DMS53 (cell line): ENCODE measurements around the gene VAV2.

Source experiments
- DNase-seq: peaks from one replicate; lab custom pipeline; 2025; lab: John Stamatoyannopoulos, UW

The VAV2 gene

DNA sequence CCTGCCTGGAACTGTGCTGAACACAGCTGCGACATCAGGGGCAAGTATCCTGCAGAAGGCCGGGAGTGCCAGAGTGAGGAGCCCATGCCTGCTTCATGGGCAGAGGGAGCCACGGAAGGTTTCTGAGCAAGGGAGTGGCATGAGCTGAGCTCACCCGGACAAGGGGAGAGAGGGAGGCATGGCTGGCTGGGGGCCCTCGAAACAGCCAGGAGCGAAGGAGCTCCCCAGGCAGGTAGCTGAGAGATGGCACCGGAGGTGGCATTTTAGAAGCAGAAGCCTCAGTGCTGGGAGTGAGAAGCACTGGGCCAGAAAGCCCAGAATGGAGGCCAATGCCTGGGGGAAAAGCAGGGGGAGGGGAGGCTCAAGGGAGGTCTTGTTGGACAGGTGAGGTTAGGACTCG lies 197.1 kb downstream of the VAV2 start:
- DNase-seq: no peak

DNA sequence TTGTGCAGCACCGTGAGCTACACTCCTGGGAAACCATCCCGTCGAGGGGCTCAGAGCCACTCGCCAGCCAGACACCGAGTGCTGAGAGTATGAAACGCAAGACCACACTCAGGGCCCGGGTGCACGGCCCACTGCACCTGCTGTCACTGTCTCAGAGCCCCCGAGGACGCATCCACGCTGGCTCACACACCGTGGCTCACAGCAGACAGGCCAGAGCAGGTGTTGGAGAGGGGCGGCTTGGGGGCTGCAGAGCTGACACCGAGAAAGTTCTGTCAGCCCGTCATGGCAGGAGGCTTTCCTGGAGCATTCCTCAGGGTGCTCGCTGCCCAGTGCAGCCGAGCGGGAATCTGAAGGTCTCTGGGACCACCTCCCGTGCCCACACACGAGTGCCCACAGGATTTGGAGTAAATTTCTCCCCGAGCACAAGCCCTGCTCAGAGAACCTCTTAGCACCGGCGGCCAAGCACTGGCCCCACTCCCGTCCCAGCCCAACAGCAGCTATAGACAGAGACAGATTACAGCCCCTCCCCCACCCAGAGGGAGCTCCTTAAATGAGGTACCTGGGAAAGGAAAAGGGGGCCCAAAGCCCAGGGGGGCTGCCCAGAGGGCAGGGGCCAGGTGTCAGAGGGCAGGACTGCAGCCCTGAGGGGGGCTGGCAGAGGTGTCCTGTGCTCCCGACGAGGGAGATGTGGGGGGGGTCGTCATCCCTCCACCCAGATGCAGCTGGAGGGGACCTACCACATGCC lies 197.9 kb downstream of the VAV2 start:
- no peak for DNase-seq

- DNase-seq: no peak
Measured at GRCh38 chr9:133793471-133793870, 198.7 kb downstream of the VAV2 start.

GRCh38 chr9:133792721-133793470 lies 199.2 kb downstream of the VAV2 start:
- DNase-seq: peak; percentile 64

GRCh38 chr9:133791735-133792649 lies 200.1 kb downstream of the VAV2 start:
- no peak for DNase-seq

GRCh38 chr9:133791069-133791468 lies 201.1 kb downstream of the VAV2 start:
- DNase-seq: no peak

- no peak for DNase-seq
Measured at GRCh38 chr9:133789778-133790177, 202.3 kb downstream of the VAV2 start.

DNA sequence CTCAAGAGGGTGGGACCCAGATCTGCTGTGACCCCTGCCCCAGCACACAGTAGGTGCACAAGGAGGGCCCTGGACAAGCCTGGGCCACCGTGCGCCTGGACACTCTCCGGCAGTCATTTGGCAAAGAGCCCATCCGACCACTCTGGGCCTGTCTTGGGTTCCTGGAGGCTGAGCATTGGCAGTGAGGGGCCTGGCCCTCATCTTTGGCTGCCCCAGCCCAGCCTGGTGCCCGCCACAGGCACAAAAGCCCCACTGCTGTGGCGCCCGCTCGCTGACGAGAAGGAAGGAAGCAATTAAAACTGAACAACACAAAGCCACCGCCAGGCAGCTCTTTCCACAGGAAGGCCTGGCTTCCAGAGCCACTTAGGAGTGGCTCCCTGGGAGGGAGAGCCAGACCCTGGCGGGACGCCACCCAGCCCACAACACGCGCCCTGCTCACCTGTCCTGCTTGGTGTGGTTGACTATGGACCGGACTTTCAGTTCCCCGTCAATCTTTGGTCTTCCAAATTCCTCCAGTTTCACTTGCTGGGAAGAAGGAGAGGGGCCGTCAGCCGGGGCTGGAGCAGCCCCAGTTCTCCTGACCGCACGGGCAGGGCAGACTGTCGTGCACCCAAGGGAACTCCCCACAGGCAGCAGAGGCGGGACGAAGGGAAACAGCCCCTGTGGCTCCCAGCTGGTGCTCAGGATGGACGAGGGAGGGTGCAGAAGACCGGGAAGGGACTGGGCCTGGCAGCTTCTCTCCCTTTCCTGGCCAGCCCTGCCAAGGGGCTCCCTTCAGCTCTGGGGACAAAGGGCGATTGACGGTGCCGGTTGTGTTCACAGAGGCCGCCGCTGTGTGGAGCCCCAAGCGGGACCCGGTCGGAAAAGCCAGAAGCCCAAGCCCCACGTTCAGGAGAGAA lies 203.1 kb downstream of the VAV2 start:
- no peak for DNase-seq

DNA sequence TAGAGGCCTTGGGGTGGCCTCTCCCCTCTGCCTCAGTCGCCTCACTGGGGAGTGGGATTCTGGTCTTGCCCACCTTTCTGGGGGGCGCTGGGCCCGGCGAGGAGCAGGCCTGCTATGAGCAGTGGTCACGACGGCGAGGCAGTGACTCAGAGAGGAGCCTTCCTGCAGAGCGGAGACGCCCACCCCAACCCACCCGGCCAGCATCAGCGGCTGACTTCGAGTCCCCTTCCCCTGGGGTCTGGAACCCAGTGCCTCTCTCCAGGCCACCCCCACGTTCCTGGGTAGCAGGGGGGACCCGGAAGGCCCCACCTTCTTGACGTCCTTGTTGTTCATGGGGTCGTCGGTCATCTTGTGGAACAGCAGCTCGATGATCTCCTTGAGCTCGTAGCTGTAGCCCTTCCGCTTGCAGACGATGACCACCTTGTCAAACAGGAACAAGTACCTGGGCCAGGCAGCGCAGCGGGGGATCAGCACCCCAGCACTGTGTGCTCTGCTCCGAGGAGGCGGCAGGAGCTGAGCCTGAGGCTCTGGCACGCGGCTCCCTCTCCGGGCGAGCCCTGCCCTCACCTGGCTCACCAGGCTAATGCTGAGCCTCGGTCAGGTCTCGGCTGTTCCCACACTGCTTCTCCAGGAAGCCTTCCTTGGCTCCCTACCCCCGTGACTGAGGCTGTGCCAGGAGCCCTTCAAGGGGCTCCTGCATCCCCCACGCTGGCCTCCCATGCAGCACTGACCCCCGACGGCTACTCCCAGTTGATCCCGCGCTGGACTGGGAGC lies 203.9 kb downstream of the VAV2 start:
- no peak for DNase-seq

GRCh38 chr9:133787754-133788025 lies 204.4 kb downstream of the VAV2 start:
- DNase-seq: peak; percentile 33

- DNase-seq: no peak
Measured at GRCh38 chr9:133786907-133787753, 205.0 kb downstream of the VAV2 start.

GRCh38 chr9:133786371-133786753 lies 205.8 kb downstream of the VAV2 start:
- no peak for DNase-seq

- DNase-seq: no peak
Measured at GRCh38 chr9:133785753-133786370, 206.3 kb downstream of the VAV2 start.

DNA sequence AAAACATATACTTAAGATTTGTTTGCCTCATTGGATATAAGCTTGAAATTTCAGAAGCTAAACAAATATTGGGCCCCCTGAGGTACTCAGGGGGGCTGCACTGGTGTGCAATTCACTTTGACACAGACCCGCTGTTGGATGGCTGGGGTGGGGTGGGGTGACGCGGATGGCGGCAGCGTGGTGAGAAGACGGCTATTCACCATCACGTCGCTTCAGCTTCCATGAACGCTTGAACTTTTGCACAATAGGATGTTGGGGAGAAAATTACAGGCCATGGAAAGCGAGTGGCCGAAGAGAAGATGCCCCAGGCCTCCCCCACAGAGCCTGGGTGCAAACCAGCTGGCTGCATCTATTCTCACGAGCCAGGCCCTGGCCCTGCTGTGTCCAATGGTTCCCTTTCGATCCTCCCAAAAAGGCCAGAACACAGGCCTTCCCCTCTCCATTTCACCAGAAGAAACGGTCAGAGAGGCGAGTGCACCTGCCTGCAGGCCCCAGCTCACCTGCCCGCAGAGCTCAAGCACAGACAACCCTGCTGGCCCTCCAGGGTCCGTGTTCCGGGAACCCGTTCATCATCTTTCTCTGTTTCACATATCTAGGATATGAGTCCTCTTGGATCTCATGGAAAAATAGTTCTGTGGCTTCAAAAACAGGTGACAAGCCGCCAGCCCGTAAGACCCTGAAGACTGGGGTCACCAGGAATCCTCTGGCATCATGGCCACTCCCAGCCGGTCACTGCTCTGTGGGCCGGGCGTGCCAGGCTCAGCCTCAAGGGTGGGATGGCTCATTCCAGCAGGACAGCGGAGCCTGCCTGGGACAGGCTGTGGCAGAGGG lies 207.2 kb downstream of the VAV2 start:
- no peak for DNase-seq

DNA sequence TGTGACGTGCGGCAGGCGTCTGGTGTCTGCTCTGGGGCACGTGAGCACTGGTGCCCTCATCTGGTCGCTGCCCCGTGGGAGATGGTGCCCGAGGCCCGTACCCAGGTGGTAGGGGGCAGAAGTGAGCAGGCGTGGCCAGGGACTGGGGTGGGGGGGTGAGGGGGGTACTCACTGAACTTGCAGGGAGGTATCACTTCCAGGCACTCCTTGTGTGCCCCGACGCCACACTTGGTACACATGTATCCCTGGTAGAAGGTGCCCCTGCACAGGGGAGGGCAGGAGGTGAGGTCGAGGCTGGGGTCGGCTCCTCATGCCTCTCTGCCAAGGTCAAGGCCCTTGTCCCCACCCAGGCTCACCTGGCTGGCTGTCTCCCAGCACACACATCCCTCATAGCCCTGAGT lies 208.8 kb downstream of the VAV2 start:
- no peak for DNase-seq

GRCh38 chr9:133782157-133783130 lies 209.7 kb downstream of the VAV2 start:
- DNase-seq: peak; percentile 75

- DNase-seq: no peak
Measured at GRCh38 chr9:133781828-133782135, 210.3 kb downstream of the VAV2 start.
